Stimulated activated CD4-positive, alpha-beta T cell treated with anti-CD3 and anti-CD28 coated beads, TNF-alpha, amount 100 ng/mL, for 48 hours (primary cell): Measurements from ENCODE around the gene MESP1.
"Not testable (repeated sequence)": the region's sequence is repeated elsewhere in the genome, so short reads cannot be mapped to it uniquely, and the experiment has no call there.

Experiments
- DNase-seq, 3 donors: peaks; one replicate each; pipeline ENCODE4 v3.0.0-alpha.2; 2020; ENCODE audit warnings: low read depth in 3 of 3

MESP1 gene, protein sequence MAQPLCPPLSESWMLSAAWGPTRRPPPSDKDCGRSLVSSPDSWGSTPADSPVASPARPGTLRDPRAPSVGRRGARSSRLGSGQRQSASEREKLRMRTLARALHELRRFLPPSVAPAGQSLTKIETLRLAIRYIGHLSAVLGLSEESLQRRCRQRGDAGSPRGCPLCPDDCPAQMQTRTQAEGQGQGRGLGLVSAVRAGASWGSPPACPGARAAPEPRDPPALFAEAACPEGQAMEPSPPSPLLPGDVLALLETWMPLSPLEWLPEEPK

DNA sequence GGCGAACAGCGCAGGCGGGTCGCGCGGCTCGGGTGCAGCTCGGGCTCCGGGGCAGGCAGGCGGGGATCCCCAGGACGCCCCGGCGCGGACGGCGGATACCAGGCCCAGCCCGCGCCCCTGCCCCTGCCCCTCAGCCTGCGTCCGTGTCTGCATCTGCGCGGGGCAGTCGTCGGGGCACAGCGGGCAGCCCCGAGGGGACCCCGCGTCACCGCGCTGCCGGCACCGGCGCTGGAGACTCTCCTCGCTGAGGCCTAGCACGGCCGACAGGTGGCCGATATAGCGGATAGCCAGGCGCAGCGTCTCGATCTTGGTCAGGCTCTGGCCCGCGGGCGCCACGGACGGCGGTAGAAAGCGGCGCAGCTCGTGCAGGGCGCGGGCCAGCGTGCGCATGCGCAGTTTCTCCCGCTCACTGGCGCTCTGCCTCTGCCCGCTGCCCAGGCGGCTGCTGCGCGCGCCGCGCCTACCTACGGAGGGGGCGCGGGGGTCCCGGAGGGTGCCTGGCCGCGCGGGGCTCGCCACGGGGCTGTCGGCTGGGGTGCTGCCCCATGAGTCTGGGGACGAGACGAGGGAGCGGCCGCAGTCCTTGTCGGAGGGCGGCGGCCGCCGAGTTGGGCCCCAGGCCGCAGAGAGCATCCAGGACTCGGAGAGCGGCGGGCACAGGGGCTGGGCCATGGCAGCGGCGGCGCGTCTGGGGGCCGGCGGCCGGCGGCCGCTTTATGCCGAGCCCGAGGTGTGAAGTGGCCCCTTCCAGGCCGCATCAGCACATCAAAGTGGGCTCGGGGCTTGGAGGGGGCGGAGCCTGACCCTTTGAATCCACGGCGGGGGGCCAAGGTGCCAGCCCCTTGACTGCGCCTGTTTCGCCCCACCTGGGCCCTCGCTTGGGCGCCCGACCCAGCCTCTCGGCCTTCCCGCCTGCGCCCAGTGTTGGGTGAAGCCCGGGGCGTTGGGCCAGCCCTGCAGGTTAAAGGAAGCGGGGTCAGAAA, at the start of gene MESP1:
TSS of gene MESP1 (minus strand) at position 690 of the 983 bp plus-strand sequence. CDS start at position 672, 18 bp downstream.
- DNase-seq, result peak; percentile 72 to 77 (median 76)

- DNase-seq, result no peak
Measured at GRCh38 chr15:89799918-89800498, 49.0 kb upstream of the MESP1 start.

- no peak for DNase-seq
Measured at GRCh38 chr15:89799011-89799911, 48.2 kb upstream of the MESP1 start.

GRCh38 chr15:89797678-89798201, 46.7 kb upstream of the MESP1 start:
- DNase-seq, result no peak

DNA sequence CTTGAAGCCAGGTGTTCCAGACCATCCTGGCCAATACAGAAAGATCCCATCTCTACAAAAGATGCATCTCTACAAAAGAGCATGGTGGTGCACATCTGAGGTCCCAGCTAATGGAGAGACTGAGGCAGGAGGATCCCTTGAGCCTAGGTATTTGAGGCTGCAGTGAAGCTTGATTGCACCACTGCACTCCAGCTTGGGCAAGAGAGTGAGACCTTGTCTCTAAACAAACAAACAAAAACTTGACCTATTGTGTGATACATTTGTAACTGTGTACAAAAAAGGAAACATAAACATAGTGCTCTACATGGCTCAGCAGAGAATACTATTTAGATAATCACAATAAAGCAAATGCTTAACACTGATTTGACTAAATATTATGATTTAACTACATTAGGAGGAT, 44.9 kb upstream of the MESP1 start:
- no peak for DNase-seq

GRCh38 chr15:89794627-89795241, 43.7 kb upstream of the MESP1 start:
- DNase-seq, result no peak

DNA sequence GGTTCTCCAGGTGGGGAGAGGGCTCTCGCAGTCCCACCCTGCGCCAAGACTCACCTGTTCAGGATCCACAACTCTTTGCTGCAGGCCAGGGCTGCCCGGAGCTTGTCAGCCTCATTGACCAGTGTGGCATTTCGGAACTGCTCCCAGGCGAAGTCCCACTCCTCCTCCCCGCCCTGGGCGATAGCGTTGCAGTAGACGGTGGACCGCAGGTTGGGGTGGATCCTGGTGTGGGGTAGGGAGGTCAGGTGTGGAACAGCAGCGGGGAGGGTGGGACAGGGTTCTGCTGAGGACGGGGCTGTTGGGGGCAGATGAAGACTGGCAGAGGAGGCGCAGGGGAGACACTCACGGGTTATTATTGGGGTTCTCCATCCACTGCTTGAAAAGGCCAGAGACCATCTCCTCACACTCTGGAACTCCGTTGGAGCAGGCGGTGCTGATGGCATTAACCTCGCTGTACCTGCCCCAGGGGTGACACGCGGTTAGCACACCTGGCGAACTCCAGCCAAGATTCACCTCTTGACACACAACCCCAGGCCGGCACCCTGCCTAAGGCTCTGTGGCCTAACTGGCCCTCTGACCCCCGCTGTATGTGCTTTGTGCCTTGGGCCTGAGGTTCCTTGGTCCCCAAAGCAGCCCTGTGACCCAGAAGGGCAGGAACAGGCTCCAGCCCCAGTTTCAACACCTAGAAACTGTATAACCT, 41.2 kb upstream of the MESP1 start:
- DNase-seq, result no peak

DNA sequence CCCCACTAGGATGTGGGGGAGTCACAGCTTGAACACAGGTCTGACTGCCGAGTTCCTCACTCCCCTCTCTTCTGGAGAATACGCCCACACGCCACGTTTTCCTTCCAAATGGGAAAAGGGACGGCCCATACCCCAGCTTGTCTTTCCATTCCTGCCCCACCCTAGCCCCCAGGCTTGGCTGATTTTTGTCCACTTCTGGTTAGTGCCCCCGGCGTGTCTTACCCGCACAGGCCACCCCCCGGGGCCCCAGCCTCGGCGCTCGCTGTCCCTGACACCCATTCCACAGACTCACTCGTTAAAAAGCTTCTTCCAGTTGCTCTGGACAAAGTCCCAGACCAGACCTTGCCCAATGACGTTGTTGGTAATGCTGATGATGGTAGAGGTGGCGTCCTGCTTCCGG, 39.6 kb upstream of the MESP1 start:
- DNase-seq, result no peak

DNA sequence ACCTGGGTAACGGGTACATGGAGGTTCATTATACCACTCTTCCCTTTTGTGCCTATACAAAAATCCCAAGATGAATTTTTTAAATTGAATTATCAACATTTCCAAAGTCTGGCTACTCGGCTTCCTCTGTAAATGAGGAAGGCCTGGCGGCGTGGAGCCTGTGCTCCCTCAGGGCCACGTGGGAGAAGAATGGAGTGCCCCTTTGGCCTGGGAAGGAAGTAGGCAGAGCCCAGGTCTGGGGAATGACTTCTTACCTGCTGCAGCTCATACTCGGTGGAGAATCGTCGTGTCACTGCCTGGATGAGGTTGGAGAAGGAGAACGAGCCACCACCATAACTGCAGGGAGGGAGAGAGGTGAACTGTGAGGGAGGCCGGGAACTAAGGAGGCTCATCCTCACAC, 39.2 kb upstream of the MESP1 start:
- DNase-seq, result no peak

- DNase-seq, result not testable (repeated sequence)
Measured at GRCh38 chr15:89788585-89788984, 37.5 kb upstream of the MESP1 start.

- DNase-seq, result no peak
Measured at GRCh38 chr15:89787944-89788343, 36.9 kb upstream of the MESP1 start.

DNA sequence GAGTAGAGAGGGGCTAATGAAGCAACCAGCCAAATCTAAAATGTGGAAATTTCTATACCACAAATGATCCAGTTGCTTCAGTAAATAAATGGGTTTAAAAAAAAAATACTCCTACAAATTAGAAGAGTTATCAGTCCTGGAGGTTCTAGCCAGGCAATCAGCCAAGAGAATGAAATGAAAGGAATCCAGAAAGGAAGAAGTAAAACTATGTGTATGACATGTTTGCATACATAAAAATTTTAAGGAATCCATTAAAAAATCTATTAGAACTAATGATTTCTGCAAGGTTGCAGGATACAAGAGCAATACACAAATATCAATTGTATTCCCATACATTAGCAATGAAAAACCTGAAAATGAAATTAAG, 34.7 kb upstream of the MESP1 start:
- no peak for DNase-seq

DNA sequence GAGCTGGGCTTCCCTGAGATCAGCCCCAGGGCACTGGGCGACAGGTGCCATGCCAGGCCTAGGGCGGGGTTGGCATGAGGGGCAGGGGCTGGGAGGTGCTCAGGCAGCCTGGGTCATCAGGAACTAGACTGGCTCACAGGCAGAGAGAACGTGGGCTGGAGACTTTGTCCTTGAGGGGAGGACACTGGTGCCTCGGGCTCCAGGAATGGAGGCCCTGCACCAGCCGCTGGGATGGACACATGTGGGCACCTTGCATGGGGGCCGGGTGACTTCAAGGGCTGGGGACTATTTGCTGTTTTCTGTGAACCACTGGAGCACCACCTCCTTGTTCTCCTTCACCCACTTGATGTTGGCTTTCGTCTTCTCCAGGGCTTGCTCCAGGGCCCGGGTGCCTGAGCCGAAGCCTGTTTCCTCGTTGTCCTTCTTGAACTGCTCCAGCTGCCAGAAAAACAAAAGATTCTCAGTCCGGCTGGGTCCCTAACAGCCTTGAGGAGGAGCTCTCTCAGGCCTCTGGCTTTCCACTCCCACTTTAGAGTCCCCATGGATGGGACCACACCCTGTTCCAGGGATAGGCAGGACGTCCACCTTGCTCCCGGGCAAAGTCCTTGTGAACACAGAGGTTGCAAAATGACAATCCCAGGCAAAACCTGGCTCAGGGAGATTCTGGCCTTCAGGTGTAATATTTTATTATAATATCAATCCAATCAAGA, 34.2 kb upstream of the MESP1 start:
- no peak for DNase-seq

DNA sequence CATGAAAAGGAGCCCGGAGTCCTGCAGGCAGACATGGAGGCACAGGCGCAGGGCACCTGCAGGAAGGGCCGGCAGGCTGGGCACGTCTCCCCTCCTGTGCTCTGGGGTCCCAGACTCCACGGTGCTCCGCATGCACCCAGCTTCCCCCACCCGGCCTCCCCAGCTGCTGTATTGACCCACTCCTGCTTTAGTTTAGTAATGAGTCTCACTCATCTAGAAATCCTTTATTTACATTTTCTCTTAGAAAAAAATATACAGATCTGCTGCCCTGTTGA, 33.6 kb upstream of the MESP1 start:
- no peak for DNase-seq

- DNase-seq, result no peak
Measured at GRCh38 chr15:89783861-89784685, 33.0 kb upstream of the MESP1 start.

GRCh38 chr15:89783111-89783860, 32.2 kb upstream of the MESP1 start:
- DNase-seq, result no peak

DNA sequence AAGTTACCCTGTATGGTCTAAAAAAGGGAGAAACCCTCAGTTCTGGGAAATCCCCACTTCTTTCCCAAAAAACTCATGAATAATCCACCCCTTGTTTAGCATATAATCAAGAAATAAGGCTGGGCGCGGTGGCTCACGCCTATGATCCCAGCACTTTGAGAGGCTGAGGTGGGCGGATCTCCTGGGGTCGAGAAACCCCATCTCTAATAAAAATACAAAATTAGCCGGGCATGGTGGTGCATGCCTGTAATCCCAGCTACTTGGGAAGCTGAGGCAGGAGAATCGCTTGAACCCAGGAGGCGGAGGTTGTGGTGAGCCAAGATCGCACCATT, 31.5 kb upstream of the MESP1 start:
- DNase-seq, result not testable (repeated sequence)

DNA sequence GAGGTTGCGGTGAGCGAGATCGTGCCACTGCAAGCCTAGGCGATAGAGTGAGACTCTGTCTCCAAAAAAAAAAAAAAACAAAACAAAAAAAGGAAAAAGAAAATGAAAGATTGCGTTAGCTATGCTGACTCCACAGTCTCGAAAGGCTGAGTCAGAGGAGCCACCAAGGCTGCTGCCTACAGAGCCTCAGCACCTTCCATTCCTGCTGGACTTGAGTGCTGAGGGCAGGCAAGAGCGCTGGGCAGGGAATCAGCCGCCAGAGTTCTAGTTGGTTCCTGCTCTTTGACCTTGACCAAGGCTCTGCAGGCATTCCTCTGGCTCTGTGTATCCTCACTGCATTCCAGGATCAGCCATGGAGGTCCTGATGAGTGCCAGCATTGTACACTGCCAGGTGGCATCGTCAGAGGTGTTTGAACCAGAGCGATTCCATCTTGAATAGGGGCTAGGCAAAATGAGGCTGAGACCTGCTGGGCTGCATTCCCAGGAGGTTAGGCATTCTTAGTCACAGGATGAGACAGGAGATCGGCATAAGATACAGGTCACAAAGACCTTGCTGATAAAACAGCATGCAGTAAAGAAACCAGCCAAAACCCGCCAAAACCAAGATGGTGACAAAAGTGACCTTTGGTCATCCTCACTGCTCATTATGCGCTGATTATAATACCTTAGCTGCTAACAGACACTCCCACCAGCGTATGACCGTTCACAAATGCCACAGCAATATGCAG, 31.0 kb upstream of the MESP1 start:
- DNase-seq, result no peak
